Mesendoderm (in vitro differentiated cells): Measurements from ENCODE around the gene PARVB.
A peak's percentile ranks its signal among the peaks of the same experiment; 100 is the strongest.

ENCODE experiments used
- DNase-seq: peaks from one replicate; pipeline ENCODE4 v3.0.0; 2013
- H2AK5ac ChIP-seq: 2 replicates; pipeline ENCODE4 v1.6.1; 2013; ENCODE audit warnings: low read length, inconsistent platforms
- H2BK120ac ChIP-seq: 2 replicates; pipeline ENCODE4 v1.6.1; 2013; ENCODE audit warnings: low read depth, mild to moderate bottlenecking, low read length, moderate library complexity, mixed read lengths
- H2BK15ac ChIP-seq: replicated peaks from 2 replicates; pipeline ENCODE4 v1.6.1; 2013; ENCODE audit warnings: low read depth, mild to moderate bottlenecking, moderate library complexity
- H2BK5ac ChIP-seq: 2 replicates; pipeline ENCODE4 v1.6.1; 2013; ENCODE audit warnings: low read length, inconsistent platforms
- H3K18ac ChIP-seq: 2 replicates; pipeline ENCODE4 v1.6.1; 2013; ENCODE audit warnings: mild to moderate bottlenecking, low read length, mixed read lengths
- H3K23ac ChIP-seq: one replicate; pipeline ENCODE4 v1.6.1; 2013; ENCODE audit warnings: low read length
- H3K27ac ChIP-seq: 2 replicates; pipeline ENCODE4 v1.5.1; 2013; ENCODE audit warnings: low read depth, mild to moderate bottlenecking, inconsistent platforms, low read length, moderate library complexity
- H3K27me3 ChIP-seq: 2 replicates; pipeline ENCODE4 v1.6.1; 2013; ENCODE audit warnings: low read length, control low read depth, mild to moderate bottlenecking, inconsistent platforms; ENCODE audit not compliant: insufficient read depth, poor library complexity
- H3K36me3 ChIP-seq: 2 replicates; pipeline ENCODE4 v1.6.1; 2013; ENCODE audit warnings: low read length, inconsistent platforms; ENCODE audit not compliant: control insufficient read depth, insufficient read depth
- H3K4ac ChIP-seq: one replicate; pipeline ENCODE4 v1.6.1; 2013; ENCODE audit warnings: low read depth, mild to moderate bottlenecking, low read length, moderate library complexity
- H3K4me1 ChIP-seq: 2 replicates; pipeline ENCODE4 v1.6.1; 2013; ENCODE audit warnings: low read depth, low read length, inconsistent platforms; ENCODE audit not compliant: control insufficient read depth
- H3K4me2 ChIP-seq: 2 replicates; pipeline ENCODE4 v1.6.1; 2013; ENCODE audit warnings: low read length
- H3K4me3 ChIP-seq: 2 replicates; pipeline ENCODE4 v1.5.1; 2013; ENCODE audit warnings: mild to moderate bottlenecking, low read length
- H3K56ac ChIP-seq: one replicate; pipeline ENCODE4 v1.6.1; 2013; ENCODE audit warnings: low read length
- H3K79me1 ChIP-seq: 2 replicates; pipeline ENCODE4 v1.6.1; 2013; ENCODE audit warnings: low read length, inconsistent platforms
- H3K79me2 ChIP-seq: 2 replicates; pipeline ENCODE4 v1.6.1; 2013; ENCODE audit warnings: mild to moderate bottlenecking, low read length; ENCODE audit not compliant: control insufficient read depth, insufficient read depth
- H3K9ac ChIP-seq: 2 replicates; pipeline ENCODE4 v1.6.1; 2013; ENCODE audit warnings: low read length, inconsistent platforms
- H4K5ac ChIP-seq: one replicate; pipeline ENCODE4 v1.6.1; 2013; ENCODE audit warnings: low read length
- H4K8ac ChIP-seq: one replicate; pipeline ENCODE4 v1.6.1; 2013; ENCODE audit warnings: low read depth, mild to moderate bottlenecking, control low read depth, low read length, moderate library complexity
- WGBS: extraction: QIAGEN DNeasy Blood & Tissue Kit; methylation state at CpG from one replicate; pipeline ENCODE4 v1.1.7; 2013; ENCODE audit warnings: low lambda C conversion rate, missing lambda C conversion rate; ENCODE audit not compliant: insufficient coverage; ENCODE audit errors: extremely low coverage; 5-methylcytosine and 5-hydroxymethylcytosine counted together

The PARVB gene

GRCh38 chr22:44192098-44192815 lies 168.2 kb downstream of the PARVB start:
- WGBS: no CpG with 5 or more reads among the region's 8 CpGs
- no peaks in the 10 kb centered on the region for H3K4me1 ChIP-seq
- H3K79me1 ChIP-seq: no peaks in the 10 kb centered on the region
- no peak overlapping the region for H3K27ac ChIP-seq
- no peak overlapping the region for H3K18ac ChIP-seq
- H4K8ac ChIP-seq: no peak overlapping the region
- no peak overlapping the region for H3K23ac ChIP-seq
- H3K9ac ChIP-seq: no peak overlapping the region
- H3K4ac ChIP-seq: no peak overlapping the region
- peak; percentile 46 for DNase-seq
- H4K5ac ChIP-seq: no peak overlapping the region
- H3K4me3 ChIP-seq: no peak overlapping the region
- no peak overlapping the region for H2BK5ac ChIP-seq
- no peak overlapping the region for H2BK120ac ChIP-seq
- H2AK5ac ChIP-seq: no peak overlapping the region
- no peak overlapping the region for H2BK15ac ChIP-seq
- no peaks in the 10 kb centered on the region for H3K36me3 ChIP-seq
- H3K4me2 ChIP-seq: no peak overlapping the region
- H3K27me3 ChIP-seq: no peaks in the 10 kb centered on the region
- H3K56ac ChIP-seq: no peak overlapping the region
- H3K79me2 ChIP-seq: no peaks in the 10 kb centered on the region

GRCh38 chr22:44192816-44193534 lies 168.9 kb downstream of the PARVB start:
- Histone ChIP-seq H3K27me3 (no peaks in the 10 kb centered on the region), H3K36me3 (no peaks in the 10 kb centered on the region)
- WGBS: no CpG with 5 or more reads among the region's 11 CpGs

GRCh38 chr22:44193535-44193891 lies 169.4 kb downstream of the PARVB start:
- no peaks in the 10 kb centered on the region for H3K36me3 ChIP-seq
- no peak overlapping the region for H3K4me3 ChIP-seq
- H2BK15ac ChIP-seq: no peak overlapping the region
- H3K27me3 ChIP-seq: no peaks in the 10 kb centered on the region
- H3K4ac ChIP-seq: no peak overlapping the region
- no peak overlapping the region for H3K4me2 ChIP-seq
- no peak overlapping the region for H3K56ac ChIP-seq
- H4K8ac ChIP-seq: no peak overlapping the region
- WGBS: no CpG with 5 or more reads among the region's 4 CpGs
- no peak overlapping the region for H4K5ac ChIP-seq
- H3K79me2 ChIP-seq: no peaks in the 10 kb centered on the region
- no peak overlapping the region for H3K18ac ChIP-seq
- H2AK5ac ChIP-seq: no peak overlapping the region
- H3K9ac ChIP-seq: no peak overlapping the region
- H3K79me1 ChIP-seq: no peaks in the 10 kb centered on the region
- H3K4me1 ChIP-seq: no peaks in the 10 kb centered on the region
- no peak overlapping the region for H2BK5ac ChIP-seq
- H3K27ac ChIP-seq: no peak overlapping the region
- no peak for DNase-seq
- H3K23ac ChIP-seq: no peak overlapping the region
- no peak overlapping the region for H2BK120ac ChIP-seq

More at GRCh38 chr22:44192816-44193534, 168.9 kb downstream of the PARVB start:
- Histone ChIP-seq H2AK5ac (no peak overlapping the region), H2BK120ac (no peak overlapping the region), H3K23ac (no peak overlapping the region), H3K9ac (no peak overlapping the region), H3K79me1 (no peaks in the 10 kb centered on the region), H3K4ac (no peak overlapping the region), H3K4me1 (no peaks in the 10 kb centered on the region), H3K79me2 (no peaks in the 10 kb centered on the region), H3K56ac (no peak overlapping the region), H2BK5ac (no peak overlapping the region), H4K5ac (no peak overlapping the region), H4K8ac (no peak overlapping the region), H3K18ac (no peak overlapping the region), H3K4me3 (no peak overlapping the region), H3K4me2 (no peak overlapping the region), H3K27ac (no peak overlapping the region), H2BK15ac (no peak overlapping the region)
- DNase-seq: no peak

- Histone ChIP-seq H3K56ac (no peak overlapping the region), H3K27me3 (no peaks in the 10 kb centered on the region), H3K9ac (no peak overlapping the region), H3K23ac (no peak overlapping the region), H3K79me2 (no peaks in the 10 kb centered on the region), H2BK15ac (no peak overlapping the region), H3K4me1 (no peaks in the 10 kb centered on the region), H4K5ac (no peak overlapping the region), H3K4ac (no peak overlapping the region), H2AK5ac (no peak overlapping the region), H3K27ac (no peak overlapping the region), H2BK5ac (no peak overlapping the region), H4K8ac (no peak overlapping the region), H3K4me3 (no peak overlapping the region), H2BK120ac (no peak overlapping the region), H3K4me2 (no peak overlapping the region), H3K79me1 (no peaks in the 10 kb centered on the region), H3K18ac (no peak overlapping the region), H3K36me3 (no peaks in the 10 kb centered on the region)
- DNase-seq: no peak
- 100% methylated on average over 1 of the region's 2 CpGs for WGBS
Observed at GRCh38 chr22:44194569-44194968, 170.5 kb downstream of the PARVB start.

GRCh38 chr22:44195189-44195871 lies 171.2 kb downstream of the PARVB start:
- Histone ChIP-seq H3K79me1 (no peaks in the 10 kb centered on the region), H2AK5ac (no peak overlapping the region), H4K8ac (no peak overlapping the region), H2BK120ac (no peak overlapping the region), H3K4me1 (no peaks in the 10 kb centered on the region), H3K4ac (no peak overlapping the region), H3K4me2 (no peak overlapping the region), H3K27me3 (no peaks in the 10 kb centered on the region), H3K23ac (no peak overlapping the region), H3K27ac (no peak overlapping the region), H3K18ac (no peak overlapping the region), H3K79me2 (no peaks in the 10 kb centered on the region), H2BK5ac (no peak overlapping the region), H3K56ac (no peak overlapping the region), H3K4me3 (no peak overlapping the region), H2BK15ac (no peak overlapping the region), H3K9ac (no peak overlapping the region), H4K5ac (no peak overlapping the region), H3K36me3 (no peaks in the 10 kb centered on the region)
- DNase-seq: no peak
- WGBS: no CpG with 5 or more reads among the region's 5 CpGs
